ENCODE measurements around the gene NINL.
"Not testable (repeated sequence)": the region's sequence is repeated elsewhere in the genome, so short reads cannot be mapped to it uniquely, and the experiment has no call there.

Gene NINL

DNA sequence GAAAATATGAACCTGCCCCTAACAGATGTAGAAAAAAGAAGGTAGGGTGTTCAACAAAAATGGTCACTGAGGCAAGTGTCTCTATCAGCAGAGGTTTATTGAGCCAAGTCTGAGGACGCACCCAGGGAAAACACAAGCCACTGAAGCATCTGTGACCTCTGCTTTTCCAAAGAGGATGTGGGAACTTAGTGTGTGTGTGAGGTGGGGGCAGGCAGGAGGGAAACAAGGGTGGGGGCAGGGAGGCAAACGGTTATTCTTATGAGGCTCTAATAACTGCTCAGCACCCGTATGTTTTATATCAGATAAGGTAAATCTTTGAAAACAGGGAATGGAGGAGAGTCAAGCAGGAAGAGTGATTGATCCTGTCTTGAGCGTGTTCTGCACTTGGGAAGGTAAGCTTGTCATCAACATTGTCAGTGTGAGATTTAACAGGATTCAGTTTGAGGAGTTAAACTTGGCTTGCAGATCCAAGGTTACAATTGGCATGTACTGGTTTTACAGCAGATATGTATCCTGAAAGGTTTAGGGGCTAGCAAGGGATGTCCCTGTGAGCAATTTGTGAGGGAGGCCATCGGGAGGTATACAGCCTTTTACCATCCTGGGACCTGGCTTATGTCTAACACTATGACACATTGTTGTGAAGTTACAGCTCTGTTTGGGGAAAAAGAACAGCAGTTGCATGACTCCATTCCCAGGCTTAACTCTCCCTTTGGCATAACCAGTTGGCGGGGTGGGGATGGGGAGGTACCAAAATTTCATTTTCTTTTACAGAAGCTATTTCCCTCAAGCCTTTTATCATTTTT lies 33.7 kb downstream of the NINL start:
- DNase-seq (ENCODE audit: low read depth): no peak

GRCh38 chr20:25550645-25551337 lies 34.5 kb downstream of the NINL start:
- not testable (repeated sequence) for DNase-seq (ENCODE audit: low read depth)

- DNase-seq (ENCODE audit: low read depth): no peak
Measured at GRCh38 chr20:25549843-25550477, 35.4 kb downstream of the NINL start.

DNA sequence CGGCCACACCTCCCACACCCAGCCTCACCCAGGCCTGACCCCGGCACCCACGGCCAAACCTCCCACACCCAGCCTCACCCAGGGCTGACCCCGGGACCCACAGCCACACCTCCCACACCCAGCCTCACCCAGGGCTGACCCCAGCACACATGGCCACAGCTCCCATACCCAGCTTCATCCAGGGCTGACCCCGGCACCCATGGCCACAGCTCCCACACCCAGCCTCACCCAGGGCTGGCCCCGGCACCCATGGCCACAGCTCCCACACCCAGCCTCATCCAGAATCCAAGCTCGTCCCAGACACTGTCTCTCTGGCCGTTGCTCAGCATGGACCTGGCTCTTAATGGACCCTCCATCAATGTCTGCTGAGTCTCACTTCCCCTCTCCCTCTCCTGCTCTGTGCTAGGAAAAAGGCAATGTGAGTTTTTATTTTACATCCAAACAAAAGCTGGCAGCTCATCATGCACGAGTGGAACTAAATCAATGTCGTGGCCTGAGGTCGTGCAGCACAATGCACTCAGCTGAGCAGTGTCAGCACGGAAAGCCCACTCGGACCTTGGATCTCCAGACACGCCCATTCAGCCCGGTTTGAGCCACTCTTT lies 36.1 kb downstream of the NINL start:
- no peak for DNase-seq (ENCODE audit: low read depth)

- DNase-seq (ENCODE audit: low read depth): no peak
Measured at GRCh38 chr20:25548613-25549086, 36.7 kb downstream of the NINL start.

GRCh38 chr20:25547999-25548398 lies 37.3 kb downstream of the NINL start:
- DNase-seq (ENCODE audit: low read depth): no peak

- no peak for DNase-seq (ENCODE audit: low read depth)
Measured at GRCh38 chr20:25547063-25547462, 38.3 kb downstream of the NINL start.

- no peak for DNase-seq (ENCODE audit: low read depth)
Measured at GRCh38 chr20:25546048-25546447, 39.3 kb downstream of the NINL start.

DNA sequence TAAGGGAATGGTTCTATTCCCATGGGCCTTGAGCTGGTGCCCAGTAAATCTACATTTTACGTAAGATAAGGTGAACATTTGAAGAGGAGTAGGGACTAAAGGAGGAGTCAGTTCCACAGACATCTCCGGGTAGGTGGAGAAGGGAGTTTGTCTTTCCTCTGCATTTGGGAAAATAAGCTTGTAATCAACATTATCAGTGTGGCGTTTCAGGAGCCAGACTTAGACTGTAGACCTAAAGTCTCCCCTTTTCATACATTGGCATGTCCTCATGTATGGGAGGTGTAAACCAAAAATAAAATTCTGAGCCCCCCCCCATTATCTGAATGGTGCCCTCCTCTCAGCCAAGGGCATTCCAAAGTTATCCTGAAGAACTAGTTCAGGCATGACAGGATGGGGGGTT lies 40.2 kb downstream of the NINL start:
- DNase-seq (ENCODE audit: low read depth): no peak

- DNase-seq (ENCODE audit: low read depth): no peak
Measured at GRCh38 chr20:25544734-25545133, 40.6 kb downstream of the NINL start.

DNA sequence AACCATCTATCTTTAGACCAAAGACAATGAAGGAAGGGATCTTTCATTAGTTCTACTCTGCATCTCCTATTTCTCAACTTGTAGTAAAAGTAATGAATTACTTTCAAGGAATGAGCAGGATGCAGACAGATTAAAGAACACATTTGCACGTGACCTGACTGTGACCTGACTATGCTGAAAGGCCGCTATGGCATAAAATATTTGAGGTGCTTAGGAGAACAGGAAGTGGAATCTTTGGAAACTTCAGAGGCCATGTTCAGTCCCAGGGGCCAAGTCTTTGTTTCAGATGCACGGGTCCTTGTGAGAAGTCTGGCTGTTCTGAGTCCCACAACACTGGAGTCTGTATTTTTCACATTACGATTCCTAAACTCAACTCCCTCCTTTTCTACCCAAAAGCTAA lies 41.0 kb downstream of the NINL start:
- DNase-seq (ENCODE audit: low read depth): no peak

- no peak for DNase-seq (ENCODE audit: low read depth)
Measured at GRCh38 chr20:25543068-25543467, 42.3 kb downstream of the NINL start.

GRCh38 chr20:25541676-25542075 lies 43.7 kb downstream of the NINL start:
- no peak for DNase-seq (ENCODE audit: low read depth)

DNA sequence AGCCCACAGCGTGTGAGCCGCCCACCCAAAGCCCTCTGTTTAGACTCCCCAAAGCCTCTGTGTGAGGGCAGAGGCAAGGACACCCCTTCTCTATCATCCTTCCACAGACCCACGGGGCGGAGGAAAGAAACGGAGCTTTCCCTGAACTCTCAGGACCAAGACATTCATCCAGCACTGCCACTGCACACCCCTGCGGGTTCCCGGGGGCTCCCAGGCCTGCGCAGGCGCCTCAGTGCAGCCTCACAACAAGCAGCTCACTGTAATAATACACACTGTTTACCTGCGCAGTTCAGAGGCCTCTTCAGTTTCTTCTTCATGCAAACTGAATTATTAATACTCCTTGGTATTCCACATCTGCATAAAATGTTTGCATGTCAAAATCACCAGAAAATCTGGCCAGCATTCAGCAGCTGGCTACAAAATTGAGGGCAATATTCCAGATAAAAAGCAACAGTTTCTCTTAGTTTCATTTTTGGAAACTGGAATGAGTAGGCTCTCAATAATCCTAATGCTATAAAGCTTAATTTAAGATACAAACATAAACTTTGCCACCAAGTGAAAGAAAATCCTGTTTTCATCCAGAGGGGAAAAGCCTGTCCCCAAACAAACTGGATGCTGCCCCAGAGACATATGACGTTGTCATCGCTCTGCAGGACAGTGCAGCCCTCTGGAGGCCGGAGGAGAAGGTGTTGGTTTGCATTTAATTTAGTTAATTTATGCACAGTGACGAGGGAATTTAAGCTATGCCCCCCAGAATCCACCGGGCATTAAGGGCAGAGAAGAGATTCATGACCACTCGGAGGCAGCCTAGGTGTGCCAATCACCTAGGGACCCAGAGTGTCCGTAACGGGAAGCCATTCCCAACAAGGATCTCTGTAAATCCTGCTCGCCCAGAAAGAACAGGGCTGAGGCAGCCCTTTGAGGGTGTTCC lies 45.3 kb downstream of the NINL start:
- no peak for DNase-seq (ENCODE audit: low read depth)

GRCh38 chr20:25538838-25539665 lies 46.3 kb downstream of the NINL start:
- no peak for DNase-seq (ENCODE audit: low read depth)

- no peak for DNase-seq (ENCODE audit: low read depth)
Measured at GRCh38 chr20:25537890-25538289, 47.4 kb downstream of the NINL start.

- DNase-seq (ENCODE audit: low read depth): no peak
Measured at GRCh38 chr20:25535762-25536161, 49.6 kb downstream of the NINL start.

- DNase-seq (ENCODE audit: low read depth): no peak
Measured at GRCh38 chr20:25534845-25535244, 50.5 kb downstream of the NINL start.

DNA sequence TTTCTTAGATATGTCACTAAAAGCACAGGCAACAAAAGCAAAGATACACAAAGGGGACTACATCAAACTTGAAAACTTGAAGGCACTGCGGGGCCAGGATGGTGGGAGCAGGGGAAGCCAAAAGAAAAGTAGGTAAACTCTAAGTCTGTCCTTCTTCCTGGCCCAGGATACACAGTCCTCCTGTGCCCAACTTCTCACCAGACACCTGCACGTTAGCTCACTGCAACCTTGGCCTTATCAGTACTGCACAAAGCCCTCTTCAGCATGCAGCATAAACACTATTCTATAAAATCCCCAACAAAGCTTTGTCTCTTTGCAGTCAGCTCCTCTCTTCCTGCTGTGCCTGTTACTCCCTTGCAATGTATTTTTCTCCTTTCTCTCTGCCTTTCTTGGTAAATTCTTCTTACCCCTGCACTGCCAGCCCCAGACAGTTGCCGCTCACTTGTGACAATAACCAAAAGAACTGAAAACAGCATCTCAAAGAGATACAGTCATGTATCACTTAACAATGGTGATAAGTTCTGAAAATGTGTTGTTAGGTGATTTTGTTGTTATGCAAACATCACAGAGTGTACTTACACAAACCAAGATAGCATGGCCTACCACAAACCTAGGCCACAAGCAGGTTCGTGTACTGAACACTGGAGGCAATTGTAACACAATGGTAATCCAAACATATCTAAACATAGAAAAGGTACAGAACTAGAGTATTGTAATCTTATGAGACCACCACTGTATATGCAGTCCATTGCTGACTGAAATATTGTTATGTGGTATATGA lies 51.2 kb downstream of the NINL start:
- DNase-seq (ENCODE audit: low read depth): no peak

DNA sequence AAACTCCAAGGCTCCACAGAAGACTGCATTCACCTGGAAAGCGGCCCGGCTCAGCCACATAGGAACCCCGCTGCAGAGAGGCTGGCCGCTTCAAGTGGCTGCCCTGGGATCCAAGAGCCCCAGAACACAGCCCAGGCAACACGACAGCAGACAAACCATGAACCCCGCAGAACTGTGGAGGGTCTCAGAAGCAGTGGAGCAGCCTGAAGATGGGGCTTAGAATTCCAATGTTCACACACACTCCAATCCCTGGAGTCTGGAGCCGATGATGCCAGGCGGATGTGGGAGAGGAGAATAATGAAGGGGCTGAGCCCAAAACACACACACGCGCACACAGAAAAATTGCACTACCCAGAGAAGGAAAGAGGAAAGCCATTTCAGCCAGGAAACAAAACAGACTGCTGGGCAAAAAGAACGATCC lies 52.4 kb downstream of the NINL start:
- DNase-seq (ENCODE audit: low read depth): no peak

Data from stimulated activated CD8-positive, alpha-beta memory T cell treated with anti-CD3 and anti-CD28 coated beads, Interleukin-7, amount 100 ng/mL, for 24 hours (primary cell).